Measurements from ENCODE around the gene DCUN1D5. TPM values are rescaled to one million over a fixed set of nuclear protein-coding genes. Genes with fewer than 3 reads are reported as not detected.

DCUN1D5 gene
- 10 to 100 TPM; 15.6 to 16.1 TPM for total RNA-seq
- polyA plus RNA-seq (2013, experiment 1 of 2), result 18.8 TPM
- polyA plus RNA-seq (2013, experiment 2 of 2), result 18.8 TPM
- 15.1 to 153 (median 25.8) reads per million in 172 experiments for total RNA-seq

GRCh38 chr11:103091801-103092524 lies at the start of gene DCUN1D5:
Gene DCUN1D5, minus strand, starts transcription at chr11:103092160. Its CDS starts 288 bp downstream, at chr11:103091872.
- POLR2A ChIA-PET, result interaction anchor here (1.2 to 3.8 kb wide), 6 partner anchors 8 to 65 kb away, joined by 3 to 90 read pairs (median 8); partner anchors contain the start of gene DYNC2H1
- ATAC-seq (ENCODE audit: poor library complexity) (peak; percentile 95), DNase-seq (peak; percentile 90 to 97 (median 94))
- CTCF ChIA-PET, result interaction anchor here (1.2 to 3.9 kb wide), 3 partner anchors 14 to 56 kb away, joined by 3 to 25 read pairs (median 4); partner anchors contain the start of gene DYNC2H1
- Histone ChIP-seq H3K9me3 (ENCODE audit: control insufficient read depth in 1 of 2, insufficient read depth in 1 of 2, low read length in 2 of 2) (no peaks in the 10 kb centered on the region), H3K4me1 (ENCODE audit: insufficient read depth, low read length) (peaks cover 22% of the 10 kb centered on the region), H3K4me3 (ENCODE audit: low read length) (peak within 1 kb of the TSS; percentile 83), H3K36me3 (ENCODE audit: insufficient read depth, low read length) (peaks cover 8% of the 10 kb centered on the region), H3K27me3 (ENCODE audit: control insufficient read depth in 1 of 2, insufficient read depth in 2 of 2, low read length in 2 of 2) (peaks cover 3 to 27% of the 10 kb centered on the region in 2 experiments), H3K27ac (ENCODE audit: low read depth in 1 of 2, low read length in 2 of 2) (peak within 1 kb of the TSS; percentile 81 to 82)
- intact Hi-C loops (cut with DNase I, micrococcal nuclease), result loop anchor here (1.0 kb wide), 1 partner anchor 17 kb away; the partner anchor contains the start of gene DYNC2H1 (in 2 of the 2)
- Mint-ChIP-seq H3K9me3 (peaks cover 2% of the 10 kb centered on the region), H3K4me1 (ENCODE audit: low read depth) (peaks cover 40% of the 10 kb centered on the region), H3K27ac (peak within 1 kb of the TSS; percentile 98), H3K27me3 (peaks cover 43% of the 10 kb centered on the region), H3K36me3 (ENCODE audit: low read depth) (peaks cover 39% of the 10 kb centered on the region), H3K4me3 (peak within 1 kb of the TSS; percentile 96)
- no peak for TF ChIP-seq CTCF (IDR thresholded peaks at IDR 0.05)

GRCh38 chr11:103125462-103125861 lies 33.5 kb upstream of the DCUN1D5 start:
- Histone ChIP-seq H3K27me3 (ENCODE audit: control insufficient read depth in 1 of 2, insufficient read depth in 2 of 2, low read length in 2 of 2) (no peaks in the 10 kb centered on the region), H3K36me3 (ENCODE audit: insufficient read depth, low read length) (no peaks in the 10 kb centered on the region), H3K27ac (ENCODE audit: low read depth in 1 of 2, low read length in 2 of 2) (no peak overlapping the region), H3K9me3 (ENCODE audit: control insufficient read depth in 1 of 2, insufficient read depth in 1 of 2, low read length in 2 of 2) (no peaks in the 10 kb centered on the region), H3K4me1 (ENCODE audit: insufficient read depth, low read length) (no peaks in the 10 kb centered on the region), H3K4me3 (ENCODE audit: low read length) (no peak overlapping the region)
- DNase-seq, result no peak
- no peaks in the 10 kb centered on the region for H3K27me3 Mint-ChIP-seq
- H3K36me3 Mint-ChIP-seq (ENCODE audit: low read depth), result peaks cover 6% of the 10 kb centered on the region
- intact Hi-C loops (cut with DNase I, micrococcal nuclease), result no loop called here
- TF ChIP-seq CTCF (IDR thresholded peaks at IDR 0.05), result no peak
- no peaks in the 10 kb centered on the region for H3K9me3 Mint-ChIP-seq
- ATAC-seq (ENCODE audit: poor library complexity), result no peak
- no peak overlapping the region for H3K4me3 Mint-ChIP-seq
- H3K4me1 Mint-ChIP-seq (ENCODE audit: low read depth), result no peaks in the 10 kb centered on the region
- ChIA-PET CTCF (interaction anchor here (0.6 kb wide), 1 partner anchor 1281 kb away, joined by 4 read pairs; no protein-coding TSS in a partner anchor), POLR2A (no interaction called here)
- no peak overlapping the region for H3K27ac Mint-ChIP-seq

GRCh38 chr11:103114836-103115235 lies 22.9 kb upstream of the DCUN1D5 start:
- no peaks in the 10 kb centered on the region for H3K27me3 Mint-ChIP-seq
- H3K4me3 Mint-ChIP-seq, result no peak overlapping the region
- CTCF ChIA-PET, result no interaction called here
- TF ChIP-seq CTCF (IDR thresholded peaks at IDR 0.05), result no peak
- ATAC-seq (ENCODE audit: poor library complexity) (no peak), DNase-seq (no peak)
- no peaks in the 10 kb centered on the region for H3K4me1 Mint-ChIP-seq (ENCODE audit: low read depth)
- Histone ChIP-seq H3K27ac (ENCODE audit: low read depth in 1 of 2, low read length in 2 of 2) (no peak overlapping the region), H3K36me3 (ENCODE audit: insufficient read depth, low read length) (no peaks in the 10 kb centered on the region), H3K27me3 (ENCODE audit: control insufficient read depth in 1 of 2, insufficient read depth in 2 of 2, low read length in 2 of 2) (no peaks in the 10 kb centered on the region), H3K4me3 (ENCODE audit: low read length) (no peak overlapping the region), H3K4me1 (ENCODE audit: insufficient read depth, low read length) (peaks cover 4% of the 10 kb centered on the region), H3K9me3 (ENCODE audit: control insufficient read depth in 1 of 2, insufficient read depth in 1 of 2, low read length in 2 of 2) (no peaks in the 10 kb centered on the region)
- H3K36me3 Mint-ChIP-seq (ENCODE audit: low read depth), result no peaks in the 10 kb centered on the region
- POLR2A ChIA-PET, result no interaction called here
- no peak overlapping the region for H3K27ac Mint-ChIP-seq
- intact Hi-C loops (cut with DNase I, micrococcal nuclease), result loop anchor here in 1 of 2 experiments (5.0 kb wide), 1 partner anchor 1198 kb away; the partner anchor contains the start of genes ANGPTL5 and CEP126
- H3K9me3 Mint-ChIP-seq, result no peaks in the 10 kb centered on the region

Data from CD4-positive, alpha-beta T cell (primary cell).